ENCODE data around the gene PNKD.

PNKD gene

GRCh38 chr2:218328294-218328693 is 58.0 kb downstream of the PNKD start:
- no peaks in the 10 kb centered on the region for H3K36me3 ChIP-seq
- no peak overlapping the region for H3K4me3 ChIP-seq (ENCODE audit: low read depth, low read length)
- no peak for DNase-seq
- peaks cover 21% of the 10 kb centered on the region for H3K4me1 ChIP-seq
- H3K9me3 ChIP-seq: no peaks in the 10 kb centered on the region
- no peak for TF ChIP-seq CTCF (IDR thresholded peaks at IDR 0.05; ENCODE audit: low read depth, low read length)
- H3K27me3 ChIP-seq: no peaks in the 10 kb centered on the region

- H3K4me3 ChIP-seq (ENCODE audit: low read depth, low read length): no peak overlapping the region
- DNase-seq: no peak
- TF ChIP-seq CTCF (IDR thresholded peaks at IDR 0.05; ENCODE audit: low read depth, low read length): no peak
- no peaks in the 10 kb centered on the region for H3K9me3 ChIP-seq
- peaks cover 18% of the 10 kb centered on the region for H3K4me1 ChIP-seq
- H3K27me3 ChIP-seq: no peaks in the 10 kb centered on the region
- no peaks in the 10 kb centered on the region for H3K36me3 ChIP-seq
These were observed 58.9 kb downstream of the PNKD start for GRCh38 chr2:218329027-218329825.

- no peaks in the 10 kb centered on the region for H3K9me3 ChIP-seq
- TF ChIP-seq CTCF (IDR thresholded peaks at IDR 0.05; ENCODE audit: low read depth, low read length): no peak
- no peak overlapping the region for H3K4me3 ChIP-seq (ENCODE audit: low read depth, low read length)
- H3K4me1 ChIP-seq: peaks cover 16% of the 10 kb centered on the region; the same call in 1 of the 2 replicates
- H3K27me3 ChIP-seq: no peaks in the 10 kb centered on the region
- no peak for DNase-seq
- H3K36me3 ChIP-seq: no peaks in the 10 kb centered on the region
These were observed 59.7 kb downstream of the PNKD start for GRCh38 chr2:218329826-218330593.

- H3K36me3 ChIP-seq: no peaks in the 10 kb centered on the region
- 0 out of 2 replicates have a peak, but pooled peaks cover under 1% of the 10 kb centered on the region for H3K4me1 ChIP-seq
- no peaks in the 10 kb centered on the region for H3K9me3 ChIP-seq
- no peaks in the 10 kb centered on the region for H3K27me3 ChIP-seq
- TF ChIP-seq CTCF (IDR thresholded peaks at IDR 0.05; ENCODE audit: low read depth, low read length): no peak
- H3K4me3 ChIP-seq (ENCODE audit: low read depth, low read length): no peak overlapping the region
- DNase-seq: no peak
These were observed 61.4 kb downstream of the PNKD start for GRCh38 chr2:218331745-218332144.

GRCh38 chr2:218332288-218332687 is 62.0 kb downstream of the PNKD start:
- no peak overlapping the region for H3K4me3 ChIP-seq (ENCODE audit: low read depth, low read length)
- H3K36me3 ChIP-seq: no peaks in the 10 kb centered on the region
- no peak for TF ChIP-seq CTCF (IDR thresholded peaks at IDR 0.05; ENCODE audit: low read depth, low read length)
- no peaks in the 10 kb centered on the region for H3K27me3 ChIP-seq
- no peak for DNase-seq
- no peaks in the 10 kb centered on the region for H3K9me3 ChIP-seq
- no peaks in the 10 kb centered on the region for H3K4me1 ChIP-seq

Data from BE2C (cell line).